Keratinocyte (primary cell): ENCODE data around the gene TUFT1. TPM values are rescaled to one million over a fixed set of nuclear protein-coding genes. Genes with fewer than 3 reads are reported as not detected.

Source experiments
- DNase-seq: peaks from one replicate; pipeline ENCODE4 v3.0.0-alpha.2; 2011; ENCODE audit warnings: low read depth, missing footprints, low spot score
- FAIRE-seq: peaks from 2 replicates; lab custom pipeline; 2011; peaks lifted over from hg19 to GRCh38; lab: Jason Lieb, UNC
- H2AFZ ChIP-seq: 2 replicates; pipeline ENCODE4 v1.6.0; 2012; ENCODE audit warnings: low read length, control low read depth, inconsistent platforms; ENCODE audit not compliant: control insufficient read depth
- H3K27ac ChIP-seq: 2 replicates; pipeline ENCODE4 v1.5.1; 2011; ENCODE audit warnings: low read length; ENCODE audit not compliant: control insufficient read depth, insufficient read depth
- H3K27me3 ChIP-seq: 3 replicates; pipeline ENCODE4 v1.6.0; 2011; ENCODE audit warnings: low read length; ENCODE audit not compliant: control insufficient read depth, insufficient read depth; ENCODE audit errors: extremely low read depth
- H3K36me3 ChIP-seq, 2 experiments: 2 replicates in 1 of 2; 3 replicates in 1 of 2; pipeline ENCODE4 v1.5.1; 2011; ENCODE audit warnings: low read length in 2 of 2, mild to moderate bottlenecking in 1 of 2; ENCODE audit not compliant: control insufficient read depth in 2 of 2, insufficient read depth in 2 of 2; ENCODE audit errors: extremely low read depth in 1 of 2
- H3K4me1 ChIP-seq: 3 replicates; pipeline ENCODE4 v1.5.1; 2011; ENCODE audit warnings: low read length; ENCODE audit not compliant: control insufficient read depth, insufficient read depth; ENCODE audit errors: extremely low read depth
- H3K4me2 ChIP-seq: 3 replicates; pipeline ENCODE4 v1.6.0; 2011; ENCODE audit warnings: low read depth, low read length; ENCODE audit not compliant: control insufficient read depth, insufficient read depth; ENCODE audit errors: extremely low read depth
- H3K4me3 ChIP-seq, 3 experiments: fragments of 200-600 bp in 1 of 3; sonication (generic) in 1 of 3; 2 replicates in 2 of 3; 3 replicates in 1 of 3; pipeline ENCODE4 v1.5.1; 2011 to 2016; ENCODE audit warnings: low read length in 3 of 3, mild to moderate bottlenecking in 3 of 3, control low read depth in 2 of 3, inconsistent platforms in 1 of 3, low read depth in 1 of 3, mixed read lengths in 1 of 3, mixed run types in 1 of 3, moderate library complexity in 1 of 3; ENCODE audit not compliant: control insufficient read depth in 2 of 3, insufficient read depth in 2 of 3; ENCODE audit errors: extremely low read depth in 1 of 3
- H3K79me2 ChIP-seq: 2 replicates; pipeline ENCODE4 v1.6.0; 2012; ENCODE audit warnings: low read length; ENCODE audit not compliant: control insufficient read depth, insufficient read depth
- H3K9ac ChIP-seq: 3 replicates; pipeline ENCODE4 v1.6.0; 2011; ENCODE audit warnings: low read length; ENCODE audit not compliant: control insufficient read depth, insufficient read depth; ENCODE audit errors: extremely low read depth
- H3K9me1 ChIP-seq: 3 replicates; pipeline ENCODE4 v1.6.0; 2011; ENCODE audit warnings: low read length; ENCODE audit not compliant: control insufficient read depth, insufficient read depth; ENCODE audit errors: extremely low read depth
- H3K9me3 ChIP-seq: 2 replicates; pipeline ENCODE4 v1.5.1; 2012; ENCODE audit warnings: low read depth, low read length; ENCODE audit not compliant: control insufficient read depth
- H4K20me1 ChIP-seq: 3 replicates; pipeline ENCODE4 v1.6.0; 2011; ENCODE audit warnings: low read length; ENCODE audit not compliant: control insufficient read depth, insufficient read depth; ENCODE audit errors: extremely low read depth
- CTCF ChIP-seq, 3 experiments: IDR thresholded peaks in 1 of 3; conservative IDR thresholded peaks in 1 of 3; optimal IDR thresholded peaks in 1 of 3; 2 replicates in 2 of 3; 3 replicates in 1 of 3; pipeline versions ENCODE3 to v1.5.1; 2011; ENCODE audit warnings: low read length in 3 of 3, mild to moderate bottlenecking in 3 of 3, moderate library complexity in 2 of 3, control low read depth in 1 of 3, inconsistent platforms in 1 of 3; ENCODE audit not compliant: insufficient read depth in 2 of 3; ENCODE audit errors: extremely low read depth in 1 of 3
- EZH2 ChIP-seq: IDR thresholded peaks from one replicate; pipeline ENCODE4 v1.6.1; 2012; ENCODE audit warnings: inconsistent platforms, mild to moderate bottlenecking, low read length, moderate library complexity
- dilution Hi-C: fragments of 300-500 bp; cut with MboI; formaldehyde crosslinking; loops from one replicate; pipeline ENCODE4 v1.7.0; 2020; ENCODE audit warnings: low sequenced_read_pairs; ENCODE audit not compliant: extremely low pct_ligation_motif_present
- polyA plus RNA-seq, 5 experiments: library from polyadenylated mRNA; depleted of rRNA in 3 of 5; stranded (reverse) in 3 of 5; stranded (forward) in 1 of 5; unstranded in 1 of 5; fragments of >200 nt; gene quantifications; 1 replicate in 1 of 5; 2 replicates in 3 of 5; 3 replicates in 1 of 5; pipeline versions ENCODE4 v1.2.1 to v1.2.3, GENCODE V29; 2011 to 2012; ENCODE audit warnings: missing spikeins in 2 of 5, low read depth in 1 of 5, low replicate concordance in 1 of 5

TUFT1 gene
- polyA plus RNA-seq, 1 donor (not counting 4 experiments of a cell fraction or from before 2014, with no cell fraction given) = 70.0 TPM

- Histone ChIP-seq H3K36me3 (no peaks in the 10 kb centered on the region), H3K79me2 (no peaks in the 10 kb centered on the region), H3K27ac (no peak overlapping the region), H3K27me3 (no peaks in the 10 kb centered on the region), H3K9me1 (no peaks in the 10 kb centered on the region), H3K9ac (no peak overlapping the region), H3K4me1 (peaks cover 25% of the 10 kb centered on the region), H3K4me3 (no peak overlapping the region), H3K9me3 (no peaks in the 10 kb centered on the region), H2AFZ (no peak overlapping the region), H4K20me1 (no peaks in the 10 kb centered on the region), H3K4me2 (no peak overlapping the region)
- no peak for TF ChIP-seq CTCF (optimal IDR thresholded peaks at IDR 0.05 in 1 of 3, IDR thresholded peaks at IDR 0.05 in 1 of 3, conservative IDR thresholded peaks at IDR 0.05 in 1 of 3; ENCODE audit: extremely low read depth in 1 of 3, insufficient read depth in 2 of 3, low read length in 3 of 3)
- no peak for TF ChIP-seq EZH2
- dilution Hi-C loops = no loop called here
- FAIRE-seq (no peak), DNase-seq (no peak)
Observed at GRCh38 chr1:151499365-151499764, 40.7 kb upstream of the TUFT1 start.

- dilution Hi-C loops = no loop called here
- H4K20me1 ChIP-seq = no peaks in the 10 kb centered on the region
Observed at GRCh38 chr1:151499930-151500329, 40.2 kb upstream of the TUFT1 start.

More at GRCh38 chr1:151499930-151500329, 40.2 kb upstream of the TUFT1 start:
- no peak for TF ChIP-seq CTCF (optimal IDR thresholded peaks at IDR 0.05 in 1 of 3, IDR thresholded peaks at IDR 0.05 in 1 of 3, conservative IDR thresholded peaks at IDR 0.05 in 1 of 3; ENCODE audit: extremely low read depth in 1 of 3, insufficient read depth in 2 of 3, low read length in 3 of 3)
- Histone ChIP-seq H3K9me1 (no peaks in the 10 kb centered on the region), H3K4me2 (no peak overlapping the region), H3K79me2 (no peaks in the 10 kb centered on the region), H3K9ac (no peak overlapping the region), H3K27ac (no peak overlapping the region), H3K36me3 (no peaks in the 10 kb centered on the region), H3K4me3 (no peak overlapping the region), H3K9me3 (no peaks in the 10 kb centered on the region), H2AFZ (no peak overlapping the region), H3K27me3 (no peaks in the 10 kb centered on the region), H3K4me1 (peaks cover 23% of the 10 kb centered on the region)
- DNase-seq (no peak), FAIRE-seq (no peak)
